Coronary artery (tissue), 2 donors: ENCODE results near the gene CUX1.
"Not testable (repeated sequence)": the region's sequence is repeated elsewhere in the genome, so short reads cannot be mapped to it uniquely, and the experiment has no call there.

Source experiments
- DNase-seq: peaks from one replicate; pipeline ENCODE4 v3.0.0-alpha.2; 2017; ENCODE audit warnings: low spot score
- H3K27ac ChIP-seq, 2 donors: fragments of 200-600 bp; sonication (generic); one replicate each; pipeline ENCODE4 v1.5.1; 2016 to 2019
- H3K4me3 ChIP-seq: fragments of 200-600 bp; sonication (generic); 2 replicates; pipeline ENCODE4 v1.5.1; 2016; ENCODE audit warnings: mild to moderate bottlenecking, moderate library complexity
- CTCF ChIP-seq: fragments of 200-600 bp; sonication (generic); IDR thresholded peaks from one replicate; pipeline ENCODE4 v1.5.1; 2019; ENCODE audit warnings: antibody characterized with exemption

CUX1 gene

GRCh38 chr7:102220960-102221800, 403.8 kb downstream of the CUX1 start:
- no peak for TF ChIP-seq CTCF
- H3K27ac ChIP-seq, result no peak overlapping the region
- DNase-seq, result no peak
- H3K4me3 ChIP-seq, result no peak overlapping the region

GRCh38 chr7:102221961-102222360, 404.5 kb downstream of the CUX1 start:
- no peak overlapping the region for H3K27ac ChIP-seq
- no peak overlapping the region for H3K4me3 ChIP-seq
- TF ChIP-seq CTCF, result no peak
- DNase-seq, result no peak

- no peak for TF ChIP-seq CTCF
- DNase-seq, result no peak
- H3K27ac ChIP-seq, result no peak overlapping the region
- H3K4me3 ChIP-seq, result no peak overlapping the region
Measured at GRCh38 chr7:102222445-102222844, 405.0 kb downstream of the CUX1 start.

- no peak for DNase-seq
- H3K4me3 ChIP-seq, result no peak overlapping the region
- H3K27ac ChIP-seq, result no peak overlapping the region
- no peak for TF ChIP-seq CTCF
Measured at GRCh38 chr7:102223184-102223583, 405.8 kb downstream of the CUX1 start.

GRCh38 chr7:102225025-102225424, 407.6 kb downstream of the CUX1 start:
- Histone ChIP-seq H3K4me3 (no peak overlapping the region), H3K27ac (no peak overlapping the region)
- no peak for DNase-seq
- no peak for TF ChIP-seq CTCF

- no peak for TF ChIP-seq CTCF
- no peak overlapping the region for H3K4me3 ChIP-seq
- no peak for DNase-seq
- no peak overlapping the region for H3K27ac ChIP-seq
Measured at GRCh38 chr7:102227371-102227770, 409.9 kb downstream of the CUX1 start.

- DNase-seq, result no peak
- Histone ChIP-seq H3K27ac (no peak overlapping the region), H3K4me3 (no peak overlapping the region)
- no peak for TF ChIP-seq CTCF
Measured at GRCh38 chr7:102228935-102229334, 411.5 kb downstream of the CUX1 start.

- not testable (repeated sequence) for H3K4me3 ChIP-seq, DNase-seq, H3K27ac ChIP-seq
Measured at GRCh38 chr7:102230162-102230561, 412.7 kb downstream of the CUX1 start.
